WTC11 (cell line): ENCODE results near the gene RASAL2.

ENCODE experiments used
- CBFB ChIP-seq: sonication (generic); formaldehyde crosslinking; IDR thresholded peaks from 2 replicates; pipeline ENCODE4 v1.8.1; 2022; ENCODE audit warnings: mild to moderate bottlenecking, low read depth, missing genetic modification reagents
- CREB1 ChIP-seq: sonication (generic); formaldehyde crosslinking; IDR thresholded peaks from 2 replicates; pipeline ENCODE4 v1.8.0; 2023; ENCODE audit warnings: mild to moderate bottlenecking, missing genetic modification reagents
- JUN ChIP-seq: sonication (generic); formaldehyde crosslinking; IDR thresholded peaks from 2 replicates; pipeline ENCODE4 v1.8.0; 2023; ENCODE audit warnings: mild to moderate bottlenecking, missing genetic modification reagents
- NFYB ChIP-seq: sonication (generic); formaldehyde crosslinking; conservative IDR thresholded peaks from 2 replicates; pipeline ENCODE4 v1.8.0; 2022; ENCODE audit warnings: low read depth, missing genetic modification reagents
- RELA ChIP-seq: sonication (generic); formaldehyde crosslinking; IDR thresholded peaks from 2 replicates; pipeline ENCODE4 v1.8.1; 2022; ENCODE audit warnings: missing genetic modification reagents, mild to moderate bottlenecking, borderline replicate concordance
- SMAD3 ChIP-seq: sonication (generic); formaldehyde crosslinking; IDR thresholded peaks from 2 replicates; pipeline ENCODE4 v1.8.0; 2022; ENCODE audit warnings: missing genetic modification reagents, mild to moderate bottlenecking, borderline replicate concordance
- TEAD4 ChIP-seq: sonication (generic); formaldehyde crosslinking; IDR thresholded peaks from 2 replicates; pipeline ENCODE4 v1.8.0; 2022; ENCODE audit warnings: mild to moderate bottlenecking, missing genetic modification reagents
- ZBTB21 ChIP-seq: sonication (generic); formaldehyde crosslinking; IDR thresholded peaks from 2 replicates; pipeline ENCODE4 v1.8.1; 2023; ENCODE audit warnings: mild to moderate bottlenecking, missing genetic modification reagents, borderline replicate concordance
- ZNF121 ChIP-seq: sonication (generic); formaldehyde crosslinking; IDR thresholded peaks from 2 replicates; pipeline ENCODE4 v1.8.0; 2023; ENCODE audit warnings: missing genetic modification reagents
- TF ChIP-seq, protein P1 (sequence below): sonication (generic); formaldehyde crosslinking; IDR thresholded peaks from 2 replicates; pipeline ENCODE4 v1.8.1; 2023; ENCODE audit warnings: mild to moderate bottlenecking, missing genetic modification reagents, moderate library complexity
- TF ChIP-seq, protein P2 (sequence below): fragments of 200-600 bp; IDR thresholded peaks from 2 replicates; pipeline ENCODE4 v1.8.0; 2022; ENCODE audit warnings: antibody characterized with exemption
- TF ChIP-seq, protein P3 (sequence below): sonication (generic); formaldehyde crosslinking; conservative IDR thresholded peaks from 2 replicates; pipeline ENCODE4 v1.8.1; 2022; ENCODE audit warnings: mild to moderate bottlenecking, missing genetic modification reagents

DNA sequence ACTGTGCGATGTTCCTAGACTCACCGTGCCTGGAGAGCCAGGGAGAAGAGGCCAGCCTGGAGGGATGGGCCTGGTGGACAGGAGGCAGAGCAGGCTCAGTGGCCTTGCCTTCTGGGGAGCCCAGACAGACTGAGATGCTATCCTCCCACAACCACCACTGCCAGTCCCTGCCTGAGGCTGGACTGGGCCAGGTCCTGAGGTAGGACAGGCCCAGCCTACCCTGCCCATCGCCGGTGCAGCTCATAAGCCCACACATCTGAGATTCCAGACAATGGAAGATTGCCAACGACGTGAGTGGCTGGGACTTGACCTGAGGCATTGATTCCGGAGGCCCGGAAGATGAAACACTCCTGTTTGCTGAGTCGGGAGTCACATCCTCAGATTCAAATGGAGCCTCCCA lies 397.1 kb downstream of the RASAL2 start:
- TF ChIP-seq, protein P1, sequence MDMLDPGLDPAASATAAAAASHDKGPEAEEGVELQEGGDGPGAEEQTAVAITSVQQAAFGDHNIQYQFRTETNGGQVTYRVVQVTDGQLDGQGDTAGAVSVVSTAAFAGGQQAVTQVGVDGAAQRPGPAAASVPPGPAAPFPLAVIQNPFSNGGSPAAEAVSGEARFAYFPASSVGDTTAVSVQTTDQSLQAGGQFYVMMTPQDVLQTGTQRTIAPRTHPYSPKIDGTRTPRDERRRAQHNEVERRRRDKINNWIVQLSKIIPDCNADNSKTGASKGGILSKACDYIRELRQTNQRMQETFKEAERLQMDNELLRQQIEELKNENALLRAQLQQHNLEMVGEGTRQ (CRISPR knock-in tag): no peak
- TF ChIP-seq, protein P2, sequence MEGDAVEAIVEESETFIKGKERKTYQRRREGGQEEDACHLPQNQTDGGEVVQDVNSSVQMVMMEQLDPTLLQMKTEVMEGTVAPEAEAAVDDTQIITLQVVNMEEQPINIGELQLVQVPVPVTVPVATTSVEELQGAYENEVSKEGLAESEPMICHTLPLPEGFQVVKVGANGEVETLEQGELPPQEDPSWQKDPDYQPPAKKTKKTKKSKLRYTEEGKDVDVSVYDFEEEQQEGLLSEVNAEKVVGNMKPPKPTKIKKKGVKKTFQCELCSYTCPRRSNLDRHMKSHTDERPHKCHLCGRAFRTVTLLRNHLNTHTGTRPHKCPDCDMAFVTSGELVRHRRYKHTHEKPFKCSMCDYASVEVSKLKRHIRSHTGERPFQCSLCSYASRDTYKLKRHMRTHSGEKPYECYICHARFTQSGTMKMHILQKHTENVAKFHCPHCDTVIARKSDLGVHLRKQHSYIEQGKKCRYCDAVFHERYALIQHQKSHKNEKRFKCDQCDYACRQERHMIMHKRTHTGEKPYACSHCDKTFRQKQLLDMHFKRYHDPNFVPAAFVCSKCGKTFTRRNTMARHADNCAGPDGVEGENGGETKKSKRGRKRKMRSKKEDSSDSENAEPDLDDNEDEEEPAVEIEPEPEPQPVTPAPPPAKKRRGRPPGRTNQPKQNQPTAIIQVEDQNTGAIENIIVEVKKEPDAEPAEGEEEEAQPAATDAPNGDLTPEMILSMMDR: no peak
- TF ChIP-seq RELA (no peak), TEAD4 (CRISPR knock-in tag) (no peak), ZBTB21 (CRISPR knock-in tag) (no peak), ZNF121 (no peak), NFYB (CRISPR knock-in tag) (no peak), CBFB (no peak), SMAD3 (no peak), CREB1 (CRISPR knock-in tag) (no peak), JUN (CRISPR knock-in tag) (no peak)
- TF ChIP-seq, protein P3, sequence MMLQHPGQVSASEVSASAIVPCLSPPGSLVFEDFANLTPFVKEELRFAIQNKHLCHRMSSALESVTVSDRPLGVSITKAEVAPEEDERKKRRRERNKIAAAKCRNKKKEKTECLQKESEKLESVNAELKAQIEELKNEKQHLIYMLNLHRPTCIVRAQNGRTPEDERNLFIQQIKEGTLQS (CRISPR knock-in tag): no peak
